Measurements from ENCODE around the gene CALCR.

DNA sequence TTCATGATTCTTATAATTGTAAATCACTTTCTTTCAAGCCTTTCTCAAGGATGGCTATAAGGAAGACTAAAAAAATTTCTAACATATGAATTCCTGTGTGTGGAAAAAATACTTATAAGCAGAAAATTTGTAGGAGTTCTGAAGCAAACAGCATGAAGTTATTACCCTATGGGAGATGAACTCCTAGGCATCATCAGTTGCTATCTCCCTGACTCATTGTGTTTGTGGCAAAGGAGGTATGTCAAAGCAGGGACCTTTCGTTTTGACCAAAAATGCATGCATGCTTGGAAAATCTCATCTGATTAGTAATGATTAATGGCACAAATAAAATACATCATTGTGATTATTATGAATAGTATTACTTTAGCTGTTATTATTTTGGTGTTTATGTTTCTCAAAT lies 59.4 kb downstream of the CALCR start:
- TF ChIP-seq, protein P1, sequence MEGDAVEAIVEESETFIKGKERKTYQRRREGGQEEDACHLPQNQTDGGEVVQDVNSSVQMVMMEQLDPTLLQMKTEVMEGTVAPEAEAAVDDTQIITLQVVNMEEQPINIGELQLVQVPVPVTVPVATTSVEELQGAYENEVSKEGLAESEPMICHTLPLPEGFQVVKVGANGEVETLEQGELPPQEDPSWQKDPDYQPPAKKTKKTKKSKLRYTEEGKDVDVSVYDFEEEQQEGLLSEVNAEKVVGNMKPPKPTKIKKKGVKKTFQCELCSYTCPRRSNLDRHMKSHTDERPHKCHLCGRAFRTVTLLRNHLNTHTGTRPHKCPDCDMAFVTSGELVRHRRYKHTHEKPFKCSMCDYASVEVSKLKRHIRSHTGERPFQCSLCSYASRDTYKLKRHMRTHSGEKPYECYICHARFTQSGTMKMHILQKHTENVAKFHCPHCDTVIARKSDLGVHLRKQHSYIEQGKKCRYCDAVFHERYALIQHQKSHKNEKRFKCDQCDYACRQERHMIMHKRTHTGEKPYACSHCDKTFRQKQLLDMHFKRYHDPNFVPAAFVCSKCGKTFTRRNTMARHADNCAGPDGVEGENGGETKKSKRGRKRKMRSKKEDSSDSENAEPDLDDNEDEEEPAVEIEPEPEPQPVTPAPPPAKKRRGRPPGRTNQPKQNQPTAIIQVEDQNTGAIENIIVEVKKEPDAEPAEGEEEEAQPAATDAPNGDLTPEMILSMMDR (conservative IDR thresholded peaks at IDR 0.05; ENCODE audit: low read length): no peak
- no peak for TF ChIP-seq EZH2phosphoT487 (IDR thresholded peaks at IDR 0.05; ENCODE audit: borderline replicate concordance, low read depth, low read length)
